Lower lobe of right lung (tissue), 2 donors: Measurements from ENCODE around the gene PPP1R14C. TPM values are rescaled to one million over a fixed set of nuclear protein-coding genes. Genes with fewer than 3 reads are reported as not detected.

ENCODE experiments used
- ATAC-seq, 2 donors: fragments of 200-7000 bp; cut with Tn5 transposase; one replicate each; pipeline ENCODE4 v1.9.1; 2020 to 2022; ENCODE audit warnings: mild to moderate bottlenecking in 2 of 2, moderate library complexity in 2 of 2
- DNase-seq: peaks from one replicate; pipeline ENCODE4 v3.0.0-alpha.2; 2020
- H3K27ac ChIP-seq: fragments of 200-600 bp; one replicate; pipeline ENCODE4 v1.8.0; 2022
- H3K27me3 ChIP-seq: fragments of 200-600 bp; one replicate; pipeline ENCODE4 v1.8.0; 2022; ENCODE audit warnings: low read depth
- H3K36me3 ChIP-seq: fragments of 200-600 bp; one replicate; pipeline ENCODE4 v1.8.0; 2022; ENCODE audit warnings: mild to moderate bottlenecking
- H3K4me1 ChIP-seq: fragments of 200-600 bp; one replicate; pipeline ENCODE4 v1.8.0; 2022
- H3K4me3 ChIP-seq: fragments of 200-600 bp; one replicate; pipeline ENCODE4 v1.8.0; 2022; ENCODE audit warnings: mild to moderate bottlenecking
- H3K9me3 ChIP-seq: fragments of 200-600 bp; one replicate; pipeline ENCODE4 v1.8.0; 2022
- CTCF ChIP-seq: fragments of 200-600 bp; IDR thresholded peaks from one replicate; pipeline ENCODE4 v1.8.0; 2022; ENCODE audit warnings: antibody characterized with exemption, mild to moderate bottlenecking
- intact Hi-C: fragments of 100-400 bp; cut with DNase I; formaldehyde crosslinking; loops from one replicate; pipeline ENCODE4 v1.11.0; 2022
- total RNA-seq: library from RNA; stranded (reverse); fragmentation: NEBNext Ultra II Directional; extraction: Animal tissue kit (Norgen Biotek cat#: 25700); gene quantifications from one replicate; pipeline ENCODE4 v1.2.1, GENCODE V29; 2021
- donor health status: DM: no; HTN: yes; CAD: no; lungs with severe emphysema.

The PPP1R14C gene
- total RNA-seq, 1 donor from 2014 or later, result 15.4 TPM

DNA sequence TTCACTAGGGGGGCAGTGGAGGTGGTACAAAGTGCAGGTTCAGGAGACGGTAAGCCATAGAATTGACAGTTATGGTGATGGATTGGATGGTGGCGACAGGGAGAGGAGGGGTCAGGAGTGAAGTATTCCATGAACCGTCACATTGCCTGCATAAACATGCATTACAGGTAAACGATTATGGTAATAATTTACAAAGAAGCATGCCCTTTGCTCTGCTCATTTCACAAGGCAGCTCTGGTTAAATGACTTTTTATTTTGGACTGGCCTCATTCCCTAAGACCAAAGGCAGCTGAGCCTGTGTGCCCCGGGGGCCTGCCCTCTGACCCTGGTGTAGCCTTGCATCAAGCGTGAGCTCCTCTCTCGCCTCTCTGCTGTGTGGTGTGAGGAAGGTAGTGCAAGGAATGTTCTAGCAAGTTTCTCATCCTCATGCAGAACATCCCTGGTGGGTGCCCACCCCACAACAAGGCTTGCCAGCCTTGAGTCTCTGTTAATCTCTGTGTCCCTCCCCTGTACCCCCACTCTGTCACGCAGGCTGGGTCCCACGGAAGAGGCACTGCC lies 59.0 kb downstream of the PPP1R14C start:
- no peak for DNase-seq
- no peak for TF ChIP-seq CTCF
- intact Hi-C loops, result no loop called here
- ATAC-seq, result no peak
- Histone ChIP-seq H3K4me3 (no peak overlapping the region), H3K27ac (no peak overlapping the region), H3K9me3 (no peaks in the 10 kb centered on the region), H3K4me1 (peaks cover 14% of the 10 kb centered on the region), H3K36me3 (no peaks in the 10 kb centered on the region), H3K27me3 (no peaks in the 10 kb centered on the region)

DNA sequence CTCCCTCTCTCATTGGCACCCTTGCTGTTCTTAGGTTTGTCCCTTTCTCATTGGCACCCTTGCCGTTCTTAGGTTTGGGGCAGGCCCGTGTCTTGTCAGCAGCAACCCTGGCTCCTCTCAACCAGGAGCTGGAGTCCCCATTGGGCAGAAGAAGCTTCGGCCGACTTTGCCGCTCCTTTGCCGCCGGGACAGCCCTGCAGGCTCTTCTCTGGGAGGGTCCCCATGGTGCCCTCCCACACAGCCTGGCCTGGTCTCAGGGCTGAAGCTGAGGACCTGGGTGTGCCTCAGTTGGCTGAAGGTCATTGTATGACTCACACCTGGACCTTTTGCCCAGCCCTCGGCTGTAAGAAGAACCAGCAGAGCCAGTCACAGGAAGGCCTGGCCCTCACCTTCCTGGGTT lies 59.6 kb downstream of the PPP1R14C start:
- no peaks in the 10 kb centered on the region for H3K36me3 ChIP-seq
- no peak for TF ChIP-seq CTCF
- peaks cover 8% of the 10 kb centered on the region for H3K4me1 ChIP-seq
- no peak overlapping the region for H3K4me3 ChIP-seq
- intact Hi-C loops, result no loop called here
- DNase-seq (no peak), ATAC-seq (peak; percentile 30 to 54)
- H3K27ac ChIP-seq, result no peak overlapping the region
- no peaks in the 10 kb centered on the region for H3K27me3 ChIP-seq
- no peaks in the 10 kb centered on the region for H3K9me3 ChIP-seq

DNA sequence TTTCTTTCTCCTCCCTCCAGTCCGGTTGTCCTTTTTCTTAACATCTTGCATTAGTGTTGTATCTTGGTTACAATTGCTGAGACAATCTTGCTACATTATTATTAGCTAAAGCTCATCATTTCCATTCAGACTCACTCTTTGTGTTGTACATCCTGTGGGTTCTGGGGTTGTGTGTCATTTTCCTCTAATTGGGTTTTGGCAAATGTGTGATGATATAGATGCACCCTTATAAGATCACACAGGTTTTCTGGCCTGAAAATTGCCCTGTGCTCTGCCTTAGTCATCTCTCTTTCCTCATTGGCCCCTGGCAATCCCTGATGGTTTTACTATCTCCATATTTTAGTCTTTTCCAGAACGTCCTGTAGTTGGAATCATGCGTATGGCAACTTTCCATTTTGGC lies 60.1 kb downstream of the PPP1R14C start:
- ATAC-seq, result no peak

GRCh38 chr6:150203378-150203777 lies 60.5 kb downstream of the PPP1R14C start:
- peaks cover 8% of the 10 kb centered on the region for H3K4me1 ChIP-seq
- ATAC-seq (no peak), DNase-seq (no peak)
- intact Hi-C loops, result no loop called here
- H3K4me3 ChIP-seq, result no peak overlapping the region
- no peaks in the 10 kb centered on the region for H3K9me3 ChIP-seq
- no peak overlapping the region for H3K27ac ChIP-seq
- H3K27me3 ChIP-seq, result no peaks in the 10 kb centered on the region
- no peaks in the 10 kb centered on the region for H3K36me3 ChIP-seq
- no peak for TF ChIP-seq CTCF

More for the DNA sequence above, 60.1 kb downstream of the PPP1R14C start:
- H3K9me3 ChIP-seq, result no peaks in the 10 kb centered on the region
- TF ChIP-seq CTCF, result no peak
- DNase-seq, result no peak
- intact Hi-C loops, result no loop called here
- H3K36me3 ChIP-seq, result no peaks in the 10 kb centered on the region
- no peak overlapping the region for H3K27ac ChIP-seq
- no peak overlapping the region for H3K4me3 ChIP-seq
- no peaks in the 10 kb centered on the region for H3K27me3 ChIP-seq
- peaks cover 8% of the 10 kb centered on the region for H3K4me1 ChIP-seq

GRCh38 chr6:150203871-150204545 lies 61.2 kb downstream of the PPP1R14C start:
- H3K4me1 ChIP-seq, result peaks cover 8% of the 10 kb centered on the region
- DNase-seq (no peak), ATAC-seq (no peak)
- no peak for TF ChIP-seq CTCF
- intact Hi-C loops, result no loop called here
- no peak overlapping the region for H3K27ac ChIP-seq
- no peaks in the 10 kb centered on the region for H3K27me3 ChIP-seq
- no peaks in the 10 kb centered on the region for H3K9me3 ChIP-seq
- no peaks in the 10 kb centered on the region for H3K36me3 ChIP-seq
- no peak overlapping the region for H3K4me3 ChIP-seq
